Measurements from ENCODE around the gene MIDN.
"Not testable (repeated sequence)": the region's sequence is repeated elsewhere in the genome, so short reads cannot be mapped to it uniquely, and the experiment has no call there.

The MIDN gene

DNA sequence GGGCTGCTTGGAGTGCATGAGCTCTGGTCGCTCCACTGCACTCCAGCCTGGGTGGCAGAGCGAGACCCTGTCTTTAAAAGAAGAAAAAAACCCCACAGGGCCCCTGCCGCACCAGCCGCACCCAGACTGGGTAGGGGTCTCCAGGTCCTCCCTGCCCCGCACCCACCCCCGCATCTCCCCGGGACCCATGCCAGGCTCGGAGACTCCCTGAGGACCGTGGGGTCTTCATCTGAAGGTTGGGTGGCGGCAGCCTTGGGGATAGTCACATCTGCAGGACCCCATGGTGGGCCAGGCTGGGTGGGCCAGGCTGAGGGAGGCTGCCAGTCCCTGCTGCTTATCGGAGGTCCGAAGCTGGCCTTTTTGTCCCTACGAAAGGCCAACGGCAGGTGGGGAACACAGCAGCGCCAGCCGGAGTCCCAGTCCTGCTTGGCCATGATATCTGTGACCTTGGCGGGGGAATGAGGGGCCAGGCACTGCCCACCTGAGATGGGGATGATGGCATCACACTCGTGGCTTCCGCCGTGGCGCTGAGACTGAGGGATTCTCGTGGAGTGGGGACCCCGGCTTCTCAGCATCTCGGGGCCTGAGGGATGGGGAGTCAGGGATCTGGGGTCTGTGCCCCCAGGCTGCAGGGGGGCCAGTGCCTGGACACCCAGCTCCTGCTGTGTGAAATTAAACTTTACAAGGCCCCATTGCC is 48.3 kb downstream of the MIDN start:
- DNase-seq: no peak

DNA sequence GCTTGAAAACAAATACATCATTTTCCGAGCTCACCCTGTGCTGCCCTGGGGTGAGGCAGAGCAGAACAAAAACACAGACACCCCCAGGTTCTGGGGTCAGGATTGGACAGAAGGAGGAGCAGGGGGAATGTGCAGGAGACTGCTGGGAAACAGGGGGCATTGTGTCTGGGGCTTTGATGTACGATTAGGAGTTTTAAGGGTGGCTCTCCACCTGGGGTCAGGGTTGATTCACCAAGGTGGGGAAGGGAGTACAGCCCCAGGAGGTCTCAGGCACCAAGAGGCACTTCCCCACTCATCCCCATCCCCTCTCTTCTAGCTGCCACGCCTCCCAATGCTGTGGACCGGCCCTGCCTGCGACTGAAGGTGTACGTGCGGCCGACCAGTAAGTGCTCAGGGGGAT is 49.9 kb downstream of the MIDN start:
- DNase-seq: no peak

DNA sequence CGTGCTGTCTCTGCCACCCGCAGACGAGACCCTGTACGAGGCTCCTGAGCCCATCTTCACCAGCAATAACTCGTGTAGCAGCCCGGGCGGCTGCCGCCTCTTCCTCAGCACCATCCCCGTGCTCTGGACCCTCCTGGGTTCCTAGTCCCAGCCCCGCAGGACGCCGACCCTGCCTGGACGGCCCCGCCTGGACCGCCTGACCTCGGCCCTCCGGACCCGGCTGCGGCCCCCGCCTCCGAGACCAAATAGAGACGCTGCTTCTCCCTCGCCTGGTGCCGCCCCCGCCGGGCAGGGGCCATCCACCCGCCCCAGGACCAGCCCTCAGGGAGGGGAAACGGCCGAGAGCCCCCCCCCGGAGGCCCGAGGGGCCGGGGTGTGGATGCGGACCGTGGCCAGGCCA is 51.4 kb downstream of the MIDN start:
- DNase-seq: no peak

DNA sequence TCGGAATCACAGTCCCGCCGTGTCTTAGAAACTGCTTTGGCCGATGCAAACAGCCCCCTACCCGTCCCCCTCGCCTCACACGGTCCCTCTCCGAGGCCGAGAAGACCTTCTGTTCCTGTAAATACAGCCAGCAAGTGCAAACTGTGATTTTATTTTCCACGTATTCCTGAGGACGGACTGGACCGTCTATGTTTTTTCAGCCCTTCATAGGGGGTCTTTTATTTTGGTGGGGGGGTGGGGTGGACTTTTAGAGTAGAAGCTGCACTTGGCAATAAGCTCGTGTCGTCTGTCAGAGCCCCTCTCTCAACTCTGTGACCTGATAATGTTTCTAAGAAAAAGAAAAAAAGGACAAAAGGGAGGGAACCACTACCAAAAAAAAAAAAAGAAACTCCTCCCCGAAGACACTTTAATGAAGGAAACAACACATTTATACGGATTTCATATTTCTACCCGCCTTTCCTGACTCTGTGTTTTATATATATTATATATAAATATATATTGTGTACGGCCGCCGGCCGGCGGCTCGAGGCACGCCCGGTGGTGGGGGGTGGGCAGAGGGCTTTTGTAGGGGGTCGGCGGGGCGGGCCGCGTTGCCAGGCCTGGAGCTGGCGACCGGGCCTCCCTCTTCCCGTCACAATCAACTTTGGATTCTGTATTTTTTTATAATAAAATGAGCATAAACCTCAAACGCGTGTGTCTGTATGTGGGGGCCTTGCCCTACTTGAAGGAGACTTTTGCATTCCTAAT is 52.5 kb downstream of the MIDN start:
- DNase-seq: no peak

DNA sequence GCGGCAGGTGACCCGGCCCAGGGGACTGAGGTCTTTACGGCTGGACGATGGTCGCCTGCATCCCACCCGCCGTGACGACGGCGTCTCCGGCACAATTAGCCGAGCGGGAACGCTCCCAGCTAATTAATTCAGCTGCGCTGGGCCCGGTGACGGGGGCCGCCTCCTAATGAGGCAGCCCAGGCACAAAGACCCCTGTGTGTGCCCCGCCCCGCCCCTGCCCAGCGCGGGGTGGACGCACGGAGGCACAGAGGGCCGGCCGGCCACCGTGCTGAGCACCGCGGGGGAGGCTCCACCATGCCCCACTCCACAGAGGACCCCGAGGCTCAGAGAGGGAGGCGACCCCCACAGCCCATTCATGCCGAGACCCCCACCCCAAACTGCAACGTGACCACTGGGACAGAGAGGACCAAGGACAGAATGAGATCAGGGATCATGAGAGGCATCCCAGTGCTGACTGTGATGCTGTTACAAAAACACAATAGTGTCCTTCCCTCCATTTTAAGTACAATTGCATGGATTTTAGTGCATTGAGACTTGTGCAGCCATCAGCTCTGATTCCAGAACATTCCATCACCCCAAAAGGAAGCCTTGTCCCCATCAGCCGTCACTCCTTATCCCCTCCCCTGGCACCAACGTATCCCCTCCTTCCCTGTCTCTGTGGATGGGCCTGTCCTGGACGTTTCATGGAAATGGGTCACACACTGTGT is 54.3 kb downstream of the MIDN start:
- no peak for DNase-seq

DNA sequence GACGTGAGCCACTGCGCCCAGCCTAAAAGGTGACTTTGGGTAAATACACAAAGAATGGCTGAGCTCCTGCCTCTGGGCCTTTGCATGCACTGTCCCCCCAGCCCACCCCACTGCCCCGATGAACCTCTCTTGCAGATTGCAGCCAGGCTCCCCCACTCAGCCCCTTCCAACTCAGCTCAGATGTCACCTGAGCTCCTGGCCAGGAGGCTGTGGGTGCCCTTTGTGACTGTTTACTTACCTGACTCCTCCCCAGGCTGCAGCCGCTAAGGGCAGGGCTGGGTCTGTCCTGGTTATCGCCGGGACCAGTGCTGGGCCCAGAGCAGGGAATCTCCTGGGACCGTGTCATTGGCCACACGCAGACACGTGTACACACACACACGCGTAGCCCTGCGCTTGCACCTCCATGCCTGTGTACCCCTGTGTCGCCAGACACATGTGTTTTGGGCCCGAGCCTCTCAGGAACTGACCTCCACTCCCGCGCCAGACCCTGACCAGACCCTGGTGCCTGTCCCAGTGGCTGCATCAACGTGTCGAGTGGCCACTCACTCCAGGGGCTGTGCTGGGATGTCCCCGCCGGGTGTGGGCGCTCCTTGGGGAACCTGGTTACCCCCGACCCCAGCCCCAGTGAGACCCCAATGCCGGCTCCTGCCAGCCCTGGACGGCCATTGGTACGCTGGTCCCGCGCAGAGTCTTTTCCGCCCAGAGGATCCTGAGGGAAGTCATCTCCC is 56.0 kb downstream of the MIDN start:
- no peak for DNase-seq

DNA sequence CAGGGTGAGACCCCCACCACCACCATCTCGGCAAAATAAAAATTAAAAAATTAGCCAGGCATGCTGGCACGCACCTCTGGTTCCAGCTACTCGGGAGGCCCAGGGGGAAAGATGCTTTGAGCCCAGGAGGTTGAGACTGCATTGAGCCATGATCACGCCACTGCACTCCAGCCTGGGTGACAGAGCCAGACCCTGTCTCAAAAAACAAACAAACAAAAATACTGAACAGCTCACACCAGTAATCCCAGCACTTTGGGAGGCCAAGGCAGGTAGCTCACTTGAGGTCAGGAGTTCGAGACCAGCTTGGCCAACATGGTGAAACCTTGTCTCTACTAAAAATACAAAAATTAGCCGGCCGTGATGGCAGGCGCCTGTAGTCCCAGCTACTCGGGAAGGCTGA is 57.0 kb downstream of the MIDN start:
- not testable (repeated sequence) for DNase-seq

DNA sequence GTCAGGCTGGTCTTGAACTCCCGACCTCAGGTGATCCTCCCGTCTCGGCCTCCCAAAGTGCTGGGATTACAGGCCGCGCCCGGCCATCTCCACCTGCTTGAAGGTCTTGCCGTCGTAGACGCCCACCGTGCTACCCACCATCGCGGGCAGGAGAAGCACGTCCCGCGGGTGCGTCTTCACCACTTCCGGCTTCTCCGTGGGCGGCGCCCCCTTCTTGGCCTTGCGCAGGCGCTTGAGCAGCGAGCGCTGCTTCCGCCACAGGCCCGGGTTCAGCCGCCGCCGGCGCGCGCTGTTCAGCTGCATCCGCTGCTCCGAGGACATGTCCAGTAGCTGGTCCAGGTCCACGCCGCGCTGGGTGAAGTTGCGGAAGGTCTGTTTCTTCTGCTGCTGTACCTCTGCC is 58.9 kb downstream of the MIDN start:
- no peak for DNase-seq

DNA sequence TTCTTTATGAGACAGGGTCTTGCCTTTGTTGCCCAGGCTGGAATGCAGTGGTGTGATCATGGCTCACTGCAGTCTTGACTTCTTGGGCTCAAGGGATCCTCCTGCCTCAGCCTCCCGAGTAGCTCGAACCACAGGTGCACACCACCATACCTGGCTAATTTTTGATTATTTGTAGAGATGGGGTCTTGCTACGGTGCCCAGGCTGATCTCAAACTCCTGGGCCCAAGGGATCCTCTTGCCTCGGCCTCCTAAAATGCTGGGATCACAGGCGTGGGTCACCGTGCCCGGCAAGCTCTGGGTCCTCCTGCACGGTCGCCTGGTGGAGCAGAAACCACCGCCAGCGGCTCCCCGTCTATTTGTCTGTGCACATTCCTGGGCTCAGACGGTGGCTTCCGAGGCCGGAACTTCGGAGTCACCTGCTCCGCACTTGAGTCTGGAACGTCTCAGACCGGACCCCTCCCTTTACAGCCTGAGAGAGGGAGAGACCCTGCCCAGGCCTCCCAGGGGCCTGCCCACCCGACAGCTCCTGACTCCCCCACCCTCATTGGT is 59.4 kb downstream of the MIDN start:
- no peak for DNase-seq

DNA sequence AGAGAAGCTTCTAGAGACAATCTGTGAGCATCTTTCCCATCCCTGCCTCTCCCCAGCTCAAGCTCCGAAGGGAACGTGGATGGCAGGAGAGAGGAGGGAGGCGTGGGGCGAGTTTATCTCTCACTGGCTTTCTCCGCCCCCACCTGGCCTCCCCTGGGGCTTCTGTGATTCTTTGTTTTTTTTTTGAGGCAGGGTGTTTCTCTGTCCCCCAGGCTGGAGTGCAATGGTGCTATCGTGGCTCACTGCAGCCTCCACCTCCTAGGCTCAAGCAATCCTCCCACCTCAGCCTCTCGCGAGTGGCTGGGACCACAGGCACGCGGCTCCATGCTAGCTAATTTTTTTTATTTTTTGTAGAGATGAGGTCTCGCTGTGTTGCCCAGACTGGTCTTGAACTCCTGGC is 60.3 kb downstream of the MIDN start:
- no peak for DNase-seq

Measured in hematopoietic multipotent progenitor cell treated with erythropoietin and hydrocortisone succinate and interleukin-3 and kit ligand, for 8 days (in vitro differentiated cells).